Prostate gland (tissue), 2 donors: ENCODE measurements around the gene MRGPRD. TPM values are rescaled to one million over a fixed set of nuclear protein-coding genes. Genes with fewer than 3 reads are reported as not detected.

Experiments
- DNase-seq: peaks from one replicate; pipeline ENCODE4 v3.0.0-alpha.2; 2019; ENCODE audit warnings: low spot score
- H3K27ac ChIP-seq, 2 donors: fragments of 200-600 bp; sonication (generic); 2 replicates each; pipeline ENCODE4 v1.5.1; 2017 to 2019
- H3K27me3 ChIP-seq: fragments of 200-600 bp; sonication (generic); replicated peaks from 2 replicates; pipeline ENCODE4 v1.5.1; 2019; ENCODE audit not compliant: insufficient read depth
- H3K36me3 ChIP-seq, 2 donors: fragments of 200-600 bp; sonication (generic); 1 replicate in 1 of 2; 2 replicates in 1 of 2; pipeline versions ENCODE4 v1.5.1 to v1.8.1; 2017 to 2019
- H3K4me1 ChIP-seq: fragments of 200-600 bp; sonication (generic); replicated peaks from 2 replicates; pipeline ENCODE4 v1.5.1; 2019
- H3K4me3 ChIP-seq, 2 donors: fragments of 200-600 bp; sonication (generic); 2 replicates each; pipeline ENCODE4 v1.5.1; 2017 to 2019
- H3K9me3 ChIP-seq: fragments of 200-600 bp; sonication (generic); 2 replicates; pipeline ENCODE4 v1.5.1; 2017
- CTCF ChIP-seq, 4 experiments: fragments of 200-600 bp in 2 of 4; fragments of 450-650 bp in 2 of 4; sonication (generic) in 2 of 4; IDR thresholded peaks; 1 replicate in 3 of 4; 2 replicates in 1 of 4; pipeline ENCODE4 v1.5.1; 2016 to 2019; ENCODE audit warnings: antibody characterized with exemption in 4 of 4, mild to moderate bottlenecking in 2 of 4, moderate library complexity in 2 of 4
- POLR2A ChIP-seq: fragments of 450-650 bp; IDR thresholded peaks from one replicate; pipeline ENCODE4 v1.6.1; 2016; ENCODE audit warnings: antibody characterized with exemption, mild to moderate bottlenecking
- POLR2AphosphoS5 ChIP-seq: sonication (generic); formaldehyde crosslinking; IDR thresholded peaks from one replicate; pipeline ENCODE4 v1.6.1; 2017; ENCODE audit warnings: antibody characterized with exemption
- WGBS: methylation state at CpG from one replicate; pipeline ENCODE4 v1.1.5; 2018; 5-methylcytosine and 5-hydroxymethylcytosine counted together
- intact Hi-C: fragments of 100-400 bp; cut with DNase I; formaldehyde crosslinking; loops from one replicate; pipeline ENCODE4 v1.14.2; 2022
- total RNA-seq, 2 donors: library from RNA; depleted of rRNA; stranded (reverse); fragments of >200 nt; gene quantifications; one replicate each; pipeline ENCODE4 v1.1.0, GENCODE V29; 2016

MRGPRD gene
- total RNA-seq, 2 donors from 2014 or later: not detected

DNA sequence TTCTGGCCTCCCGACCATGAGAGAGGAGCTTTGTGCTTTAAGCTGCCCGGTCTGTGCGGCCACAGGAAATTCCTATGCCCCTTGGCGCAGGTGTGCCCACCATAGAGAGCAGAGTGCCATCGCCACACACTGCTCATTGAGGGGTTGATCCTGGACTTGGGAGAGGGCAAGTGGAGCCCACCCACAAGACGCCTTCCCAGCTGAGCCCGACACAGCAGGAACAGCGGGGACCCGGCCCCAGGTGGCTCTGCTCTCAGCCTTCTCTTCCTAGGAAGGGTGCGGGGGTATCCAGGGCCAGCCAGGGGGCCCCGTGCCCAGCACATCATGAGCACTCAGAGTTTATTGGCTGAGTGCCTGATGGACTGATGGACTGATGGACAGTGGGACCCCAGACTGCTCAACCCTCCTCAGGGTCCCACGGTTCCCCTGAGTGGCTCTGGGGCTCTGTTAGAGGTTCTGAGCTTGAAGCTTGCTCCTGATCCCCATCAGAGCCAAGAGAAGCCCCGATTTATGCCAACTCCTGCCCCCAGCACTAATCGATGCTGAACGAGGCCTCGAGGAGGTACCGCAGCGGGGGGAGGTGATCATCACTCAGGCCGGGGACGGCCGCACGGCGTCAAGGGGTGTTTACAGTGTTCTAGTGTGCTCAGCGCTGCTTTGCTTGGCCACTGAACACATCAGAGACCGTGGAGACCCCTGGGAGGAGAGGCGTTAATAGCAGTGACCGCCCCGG is 13.5 kb upstream of the MRGPRD start:
- no peak overlapping the region for H3K27ac ChIP-seq
- TF ChIP-seq POLR2AphosphoS5 (no peak), CTCF (IDR thresholded peaks at IDR 0.05) (no peak), POLR2A (no peak)
- 77% methylated on average over 28 of the region's 28 CpGs for WGBS
- DNase-seq: no peak
- H3K4me1 ChIP-seq: peaks cover 3% of the 10 kb centered on the region
- no peaks in the 10 kb centered on the region for H3K27me3 ChIP-seq
- no peaks in the 10 kb centered on the region for H3K9me3 ChIP-seq
- H3K4me3 ChIP-seq: no peak overlapping the region
- intact Hi-C loops: no loop called here
- H3K36me3 ChIP-seq: no peaks in the 10 kb centered on the region

DNA sequence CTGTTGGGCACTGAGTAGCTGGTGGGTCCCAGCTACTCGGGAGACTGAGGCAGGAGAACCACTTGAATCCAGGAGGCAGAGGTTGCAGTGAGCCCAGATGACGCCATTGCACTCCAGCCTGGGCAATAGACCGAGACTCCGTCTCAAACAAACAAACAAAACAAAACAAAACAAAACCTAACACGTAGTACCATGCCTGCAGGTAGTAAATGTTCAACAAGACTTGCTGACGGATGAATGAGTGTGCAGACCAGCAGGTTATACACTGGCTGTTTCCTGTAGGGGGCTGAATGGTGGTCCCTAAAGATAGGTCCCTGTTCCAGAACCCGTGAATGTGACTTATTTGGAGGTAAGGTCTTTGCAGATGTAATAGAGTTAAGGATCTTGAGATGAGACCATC is 12.8 kb upstream of the MRGPRD start:
- no peak for DNase-seq
- no peak overlapping the region for H3K4me3 ChIP-seq
- no peak for TF ChIP-seq POLR2AphosphoS5
- intact Hi-C loops: no loop called here
- peaks cover 3% of the 10 kb centered on the region for H3K4me1 ChIP-seq
- H3K27me3 ChIP-seq: no peaks in the 10 kb centered on the region
- no peaks in the 10 kb centered on the region for H3K9me3 ChIP-seq
- no peak overlapping the region for H3K27ac ChIP-seq
- 67% methylated on average over 7 of the region's 7 CpGs for WGBS
- no peaks in the 10 kb centered on the region for H3K36me3 ChIP-seq

- WGBS: 57% methylated on average over 14 of the region's 14 CpGs
- TF ChIP-seq CTCF (IDR thresholded peaks at IDR 0.05): no peak
- TF ChIP-seq POLR2AphosphoS5: no peak
- no peak for TF ChIP-seq POLR2A
- no peaks in the 10 kb centered on the region for H3K27me3 ChIP-seq
Measured at GRCh38 chr11:68992743-68993255, 12.0 kb upstream of the MRGPRD start.

DNA sequence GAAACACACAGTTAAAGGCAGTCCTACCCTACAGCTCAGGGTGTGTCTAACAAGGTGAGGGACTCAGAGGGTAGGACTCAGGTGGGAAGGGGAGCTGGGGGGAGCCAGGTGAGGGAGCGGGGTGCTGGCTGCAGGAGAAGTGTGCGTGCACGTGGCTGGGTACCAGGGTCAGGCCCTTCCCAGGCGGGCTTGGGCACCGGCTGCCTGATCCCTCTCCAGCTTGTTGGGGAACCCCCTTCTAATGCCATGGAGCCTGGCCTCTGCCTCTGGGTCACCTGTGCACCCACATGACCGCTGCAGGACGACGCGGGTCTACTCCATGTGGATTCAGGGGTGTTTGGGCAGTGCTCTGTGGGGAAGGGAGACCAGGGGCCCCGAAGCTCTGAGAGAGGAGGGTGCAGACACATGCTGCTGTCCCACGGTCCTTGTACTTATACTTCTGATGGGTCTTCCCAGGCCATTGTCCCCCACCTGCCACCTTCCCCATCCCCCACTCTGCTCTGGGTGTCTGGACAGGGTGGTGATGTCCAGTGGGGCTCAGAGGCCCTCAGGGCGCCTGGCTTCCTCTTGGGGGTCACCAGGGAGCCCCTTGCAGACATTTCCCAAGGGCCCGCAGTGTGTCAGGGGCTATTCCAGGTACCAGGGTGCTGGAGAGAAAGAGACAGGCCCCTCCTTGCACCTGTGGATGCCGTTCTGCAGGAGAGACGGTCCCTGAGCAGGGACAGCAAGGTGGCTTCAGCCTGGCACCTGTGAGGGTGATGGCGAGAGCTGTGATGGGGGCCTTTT is 10.4 kb upstream of the MRGPRD start:
- no peak for TF ChIP-seq CTCF (IDR thresholded peaks at IDR 0.05)
- no peak for TF ChIP-seq POLR2AphosphoS5
- TF ChIP-seq POLR2A: no peak
- Histone ChIP-seq H3K9me3 (no peaks in the 10 kb centered on the region), H3K36me3 (no peaks in the 10 kb centered on the region), H3K4me3 (no peak overlapping the region), H3K27ac (no peak overlapping the region), H3K4me1 (no peaks in the 10 kb centered on the region), H3K27me3 (no peaks in the 10 kb centered on the region)
- intact Hi-C loops: no loop called here
- 90% methylated on average over 16 of the region's 16 CpGs for WGBS
- no peak for DNase-seq

More at GRCh38 chr11:68992743-68993255, 12.0 kb upstream of the MRGPRD start:
- no peak overlapping the region for H3K4me3 ChIP-seq
- H3K9me3 ChIP-seq: no peaks in the 10 kb centered on the region
- no peak overlapping the region for H3K27ac ChIP-seq
- intact Hi-C loops: no loop called here
- no peaks in the 10 kb centered on the region for H3K4me1 ChIP-seq
- DNase-seq: no peak
- H3K36me3 ChIP-seq: no peaks in the 10 kb centered on the region

DNA sequence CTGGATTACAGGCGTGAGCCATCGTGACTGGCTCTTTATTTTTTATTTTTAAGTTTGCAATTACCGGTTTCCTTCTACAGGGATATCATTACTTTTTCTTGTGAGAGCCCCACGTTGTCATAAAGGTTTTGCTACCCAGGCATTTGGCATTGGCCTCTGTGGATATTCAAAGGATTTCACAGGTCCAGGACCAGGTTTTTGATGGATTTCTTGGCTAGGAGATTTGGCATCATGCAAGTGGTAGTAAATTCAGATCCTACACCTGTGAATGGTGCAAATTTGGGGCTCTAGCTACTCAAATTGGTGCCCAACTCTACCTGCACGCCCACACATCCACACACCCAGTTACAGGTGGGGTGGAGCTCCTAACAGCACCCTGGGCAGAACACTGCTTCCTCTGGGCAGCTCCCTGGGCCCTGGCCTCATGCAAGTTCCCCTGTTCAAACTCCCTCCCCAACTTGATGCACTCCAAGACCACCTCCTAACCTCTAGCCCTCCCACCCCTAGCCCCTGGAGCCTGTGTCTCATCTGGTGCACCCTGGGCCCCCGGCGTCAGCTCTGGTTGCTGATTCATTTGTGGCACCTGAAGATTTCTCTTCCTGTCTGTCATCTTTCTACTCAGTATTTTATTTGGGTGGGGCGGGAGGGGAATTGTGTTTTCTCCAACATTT is 9.3 kb upstream of the MRGPRD start:
- Histone ChIP-seq H3K4me1 (no peaks in the 10 kb centered on the region), H3K4me3 (no peak overlapping the region), H3K27ac (no peak overlapping the region), H3K36me3 (no peaks in the 10 kb centered on the region), H3K27me3 (no peaks in the 10 kb centered on the region), H3K9me3 (no peaks in the 10 kb centered on the region)
- 88% methylated on average over 8 of the region's 8 CpGs for whole genome bisulfite sequencing
- DNase-seq: no peak
- intact Hi-C loops: no loop called here
- no peak for TF ChIP-seq CTCF (IDR thresholded peaks at IDR 0.05)
- TF ChIP-seq POLR2AphosphoS5: no peak
- no peak for TF ChIP-seq POLR2A
